Stimulated activated CD8-positive, alpha-beta memory T cell treated with anti-CD3 and anti-CD28 coated beads, Interleukin-7, amount 100 ng/mL, for 24 hours (primary cell): ENCODE results near the gene SLC26A2.
A peak's percentile ranks its signal among the peaks of the same experiment; 100 is the strongest.

Experiments used
- DNase-seq: peaks from one replicate; pipeline ENCODE4 v3.0.0-alpha.2; 2020; ENCODE audit warnings: low read depth

The SLC26A2 gene

GRCh38 chr5:149962601-149963300 lies 2.2 kb downstream of the SLC26A2 start:
- no peak for DNase-seq

- no peak for DNase-seq
Observed at GRCh38 chr5:149963729-149964128, 3.2 kb downstream of the SLC26A2 start.

DNA sequence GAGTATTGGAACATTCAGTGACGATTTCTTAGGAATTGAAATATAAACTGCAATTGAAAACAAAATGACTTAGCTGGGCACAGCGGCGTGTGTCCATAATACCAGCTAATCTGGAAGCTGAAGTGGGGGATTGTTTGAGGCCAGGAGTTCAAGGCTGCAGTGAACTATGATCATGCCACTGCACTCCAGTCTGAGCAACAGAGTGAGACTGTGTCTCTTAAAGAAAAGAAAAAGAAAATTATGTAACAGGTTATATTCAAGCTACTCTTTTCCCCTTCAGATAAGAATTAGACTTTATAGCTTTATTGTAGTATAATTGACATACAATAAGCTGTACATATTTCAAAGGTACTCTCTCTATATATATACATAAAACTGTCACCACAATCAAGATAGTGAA lies 6.4 kb downstream of the SLC26A2 start:
- DNase-seq = no peak

- no peak for DNase-seq
Observed at GRCh38 chr5:149969181-149969930, 8.8 kb downstream of the SLC26A2 start.

DNA sequence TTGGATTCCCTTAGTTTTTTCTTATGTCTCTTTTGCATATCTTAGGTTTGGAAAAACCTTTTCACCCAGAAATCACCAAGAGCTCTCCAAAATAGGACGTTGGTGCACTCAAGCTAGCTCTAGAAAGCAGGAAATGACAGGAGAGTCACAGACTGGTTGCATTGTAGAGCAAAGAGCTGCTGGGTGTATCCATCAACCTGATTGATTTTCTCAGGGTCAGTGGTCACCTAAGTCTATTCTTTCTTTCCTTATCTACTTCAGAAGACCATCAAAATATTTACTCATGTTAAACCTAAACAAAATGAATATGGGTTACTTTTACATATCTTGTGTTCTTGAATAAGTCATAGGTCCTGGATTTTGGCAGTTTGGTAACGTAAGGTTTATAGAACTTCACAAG lies 14.9 kb downstream of the SLC26A2 start:
- DNase-seq = no peak

- no peak for DNase-seq
Observed at GRCh38 chr5:149979896-149980295, 19.3 kb downstream of the SLC26A2 start.

DNA sequence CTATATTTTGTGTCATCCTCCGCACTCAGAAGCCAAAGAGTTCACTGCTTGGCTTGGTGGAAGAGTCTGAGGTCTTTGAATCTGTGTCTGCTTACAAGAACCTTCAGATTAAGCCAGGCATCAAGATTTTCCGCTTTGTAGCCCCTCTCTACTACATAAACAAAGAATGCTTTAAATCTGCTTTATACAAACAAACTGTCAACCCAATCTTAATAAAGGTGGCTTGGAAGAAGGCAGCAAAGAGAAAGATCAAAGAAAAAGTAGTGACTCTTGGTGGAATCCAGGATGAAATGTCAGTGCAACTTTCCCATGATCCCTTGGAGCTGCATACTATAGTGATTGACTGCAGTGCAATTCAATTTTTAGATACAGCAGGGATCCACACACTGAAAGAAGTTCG lies 20.6 kb downstream of the SLC26A2 start:
- DNase-seq = no peak

- no peak for DNase-seq
Observed at GRCh38 chr5:149982505-149982904, 21.9 kb downstream of the SLC26A2 start.

- DNase-seq = no peak
Observed at GRCh38 chr5:149988126-149988525, 27.6 kb downstream of the SLC26A2 start.

GRCh38 chr5:149990518-149991376 lies 30.2 kb downstream of the SLC26A2 start:
- DNase-seq = peak; percentile 37

GRCh38 chr5:149993471-149993870 lies 32.9 kb downstream of the SLC26A2 start:
- DNase-seq = no peak

DNA sequence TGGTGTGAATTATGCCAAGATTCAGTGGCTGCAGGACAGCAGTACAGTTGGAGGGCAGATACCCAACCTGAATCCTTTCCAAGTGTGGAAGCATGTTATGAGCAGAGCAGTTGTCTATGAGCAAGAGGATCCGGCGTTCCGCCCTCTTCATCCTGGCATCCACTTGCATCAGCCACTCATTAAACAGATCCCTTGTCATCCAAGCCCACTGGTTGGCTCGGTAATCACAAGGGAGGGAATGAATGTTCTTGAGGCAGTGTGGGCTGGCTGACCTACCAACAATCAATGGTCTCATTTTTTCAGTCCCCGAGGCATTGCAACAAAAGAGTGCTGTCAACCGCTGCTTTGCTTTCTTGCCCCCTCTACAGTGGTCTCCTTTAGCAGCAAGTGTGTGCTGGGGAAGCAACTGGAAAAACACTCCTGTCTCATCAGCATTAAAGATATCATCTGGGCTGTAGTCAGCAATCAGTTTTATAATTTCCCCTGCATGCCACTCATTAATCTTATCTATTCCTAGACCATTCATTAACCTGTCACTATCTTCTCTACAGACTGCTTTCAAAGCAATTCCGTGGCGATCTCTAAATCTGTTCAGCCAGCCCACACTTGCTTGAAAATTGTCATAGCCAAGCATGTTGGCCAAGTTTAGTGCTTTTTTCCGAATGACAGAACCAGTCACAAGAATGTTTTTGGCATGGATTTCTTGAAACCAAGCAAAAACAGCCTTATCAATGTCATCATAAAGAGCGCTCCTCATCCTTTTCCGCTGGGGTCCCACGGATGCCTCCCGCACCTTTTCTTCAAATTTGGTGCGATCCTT lies 35.0 kb downstream of the SLC26A2 start:
- no peak for DNase-seq

DNA sequence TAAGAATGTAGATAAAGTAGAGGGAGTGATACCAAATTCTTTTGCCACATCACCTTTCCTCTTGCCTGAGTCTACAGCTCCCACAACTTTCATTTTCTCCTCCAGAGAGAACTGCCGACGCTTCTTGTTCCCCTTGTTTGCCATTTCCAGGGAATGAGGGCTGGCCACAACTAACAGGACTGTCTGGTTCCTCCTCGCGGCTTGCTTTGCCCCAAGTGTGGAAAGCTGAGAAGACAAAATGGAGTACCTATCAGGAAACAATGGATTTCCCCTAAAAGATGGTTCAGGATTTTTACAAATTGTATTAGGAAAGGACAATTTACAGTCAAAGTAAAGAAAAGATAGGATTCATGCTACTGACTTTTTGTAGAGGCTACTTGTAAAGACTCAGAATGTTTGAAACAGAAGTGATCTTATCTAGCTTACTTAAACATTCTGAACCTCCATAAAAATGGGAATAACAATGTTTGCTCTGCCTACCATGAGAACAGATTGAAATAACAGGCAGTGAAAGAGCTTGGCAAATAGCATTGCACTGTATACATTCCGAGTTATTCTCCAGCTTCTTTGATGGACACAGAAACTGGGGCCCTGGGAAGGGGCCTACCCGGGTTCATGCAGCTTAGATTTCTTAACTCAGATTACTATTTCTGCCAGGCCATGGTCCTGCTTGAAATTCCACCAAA lies 35.8 kb downstream of the SLC26A2 start:
- DNase-seq = no peak

DNA sequence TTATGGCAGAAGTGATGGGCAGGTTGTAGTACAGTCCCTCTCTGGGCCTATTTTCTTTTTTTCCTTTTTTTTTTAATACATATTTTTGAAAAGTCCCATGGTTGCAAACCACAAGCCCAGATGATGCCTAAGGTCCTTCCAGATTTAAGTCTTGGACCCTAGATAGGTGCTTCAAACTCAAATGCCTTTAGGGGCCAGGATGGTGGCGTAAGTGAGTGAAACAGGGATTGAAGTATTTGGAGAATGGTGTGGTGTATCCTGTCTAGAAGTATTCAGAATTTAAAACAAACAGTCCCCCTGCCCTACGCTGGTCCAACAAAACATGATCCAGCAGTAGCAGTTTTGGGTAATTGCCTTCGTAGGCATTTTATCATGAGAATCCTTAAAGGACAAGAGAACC lies 37.7 kb downstream of the SLC26A2 start:
- no peak for DNase-seq

DNA sequence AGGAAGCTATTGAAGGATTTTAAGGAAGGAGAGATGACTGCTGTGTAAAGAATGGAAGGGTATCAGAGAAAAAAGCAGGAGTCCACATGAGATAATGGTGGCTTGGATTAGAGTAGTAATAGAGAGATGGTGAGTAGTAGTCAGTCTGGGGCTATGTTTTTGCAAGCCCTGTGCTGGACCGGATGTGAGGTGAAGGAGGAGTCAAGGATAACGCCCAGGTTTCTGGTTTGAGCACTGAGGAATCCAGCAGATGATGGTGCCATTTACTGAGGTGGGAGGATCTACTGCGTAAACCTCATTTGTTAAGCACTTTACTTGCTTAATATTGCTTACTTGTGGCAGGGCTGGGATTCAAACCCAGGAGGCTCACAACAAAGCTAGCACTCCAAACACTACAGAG lies 38.8 kb downstream of the SLC26A2 start:
- DNase-seq = no peak

- DNase-seq = no peak
Observed at GRCh38 chr5:149999866-150000255, 39.3 kb downstream of the SLC26A2 start.

GRCh38 chr5:150000256-150000989 lies 39.9 kb downstream of the SLC26A2 start, which contains the start of the genes HMGXB3 and TIGD6:
Gene HMGXB3, plus strand, starts transcription at chr5:150000739. Its CDS starts 4,114 bp downstream, at chr5:150004853.
Gene TIGD6, minus strand, starts transcription at chr5:150000654. Its CDS starts 4,306 bp downstream, at chr5:149996348.
- peak; percentile 78 for DNase-seq

- peak; percentile 6 for DNase-seq
Observed at GRCh38 chr5:150000990-150001659, 40.6 kb downstream of the SLC26A2 start.

- peak; percentile 12 for DNase-seq
Observed at GRCh38 chr5:150001660-150002486, 41.3 kb downstream of the SLC26A2 start.
